ENCODE data around the gene ZNF488.

GRCh38 chr10:47404937-47405336, 20.8 kb upstream of the ZNF488 start:
- TF ChIP-seq CTCF (conservative IDR thresholded peaks at IDR 0.05; ENCODE audit: low read length) = no peak
- TF ChIP-seq EZH2phosphoT487 (IDR thresholded peaks at IDR 0.05; ENCODE audit: borderline replicate concordance) = no peak

Data from Loucy (cell line).